B cell (primary cell): ENCODE data around the gene CPLANE1.

Experiments used
- CTCF ChIP-seq: fragments of 200-600 bp; IDR thresholded peaks from one replicate; pipeline ENCODE4 v1.8.0; 2022; ENCODE audit warnings: antibody characterized with exemption, mild to moderate bottlenecking
- EZH2 ChIP-seq: IDR thresholded peaks from 2 replicates; pipeline ENCODE4 v1.6.1; 2012; ENCODE audit warnings: borderline replicate concordance, low read depth, mild to moderate bottlenecking, moderate library complexity, low read length; ENCODE audit not compliant: insufficient read depth, poor library complexity, severe bottlenecking

GRCh38 chr5:37206736-37207135, 42.4 kb downstream of the CPLANE1 start:
- TF ChIP-seq CTCF (no peak), EZH2 (no peak)
